Measurements from ENCODE around the gene AKT1.

The AKT1 gene

DNA sequence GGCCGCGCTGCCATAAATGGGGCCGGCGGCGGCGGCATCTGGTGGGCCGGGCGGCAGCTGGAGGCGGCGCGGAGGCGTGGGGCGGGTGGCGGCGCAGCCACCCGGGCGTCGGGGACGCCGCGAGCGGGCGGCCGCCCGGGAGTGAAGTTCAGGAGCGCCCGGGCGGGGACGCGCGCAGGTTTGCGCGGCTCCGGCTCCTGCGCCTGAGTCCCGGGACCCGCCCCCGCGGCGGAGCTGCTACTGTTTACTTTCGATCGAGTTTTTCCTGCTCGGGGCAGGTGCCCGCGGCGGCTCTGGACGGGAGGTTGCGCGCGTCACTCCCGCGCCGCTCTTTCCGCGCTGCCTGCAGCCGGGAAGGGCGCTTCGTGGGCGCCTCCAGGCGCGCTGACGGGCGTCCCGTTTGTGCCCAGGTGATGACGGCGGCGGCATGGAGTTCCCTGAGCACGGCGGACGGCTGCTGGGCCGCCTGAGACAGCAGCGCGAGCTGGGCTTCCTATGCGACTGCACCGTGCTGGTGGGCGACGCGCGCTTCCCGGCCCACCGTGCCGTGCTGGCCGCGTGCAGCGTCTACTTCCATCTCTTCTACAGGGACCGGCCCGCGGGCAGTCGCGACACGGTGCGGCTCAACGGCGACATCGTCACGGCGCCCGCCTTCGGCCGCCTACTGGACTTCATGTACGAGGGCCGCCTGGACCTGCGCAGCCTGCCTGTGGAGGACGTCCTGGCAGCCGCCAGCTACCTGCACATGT lies 5.4 kb upstream of the AKT1 start, which contains the start of gene ZBTB42:
ZBTB42 (plus strand) TSS at position 331 of the 749 bp plus-strand sequence; CDS start at position 428, 97 bp downstream.
- DNase-seq (ENCODE audit: low read depth in 2 of 2): peak; percentile 41 to 48
- TF ChIP-seq, protein P1, sequence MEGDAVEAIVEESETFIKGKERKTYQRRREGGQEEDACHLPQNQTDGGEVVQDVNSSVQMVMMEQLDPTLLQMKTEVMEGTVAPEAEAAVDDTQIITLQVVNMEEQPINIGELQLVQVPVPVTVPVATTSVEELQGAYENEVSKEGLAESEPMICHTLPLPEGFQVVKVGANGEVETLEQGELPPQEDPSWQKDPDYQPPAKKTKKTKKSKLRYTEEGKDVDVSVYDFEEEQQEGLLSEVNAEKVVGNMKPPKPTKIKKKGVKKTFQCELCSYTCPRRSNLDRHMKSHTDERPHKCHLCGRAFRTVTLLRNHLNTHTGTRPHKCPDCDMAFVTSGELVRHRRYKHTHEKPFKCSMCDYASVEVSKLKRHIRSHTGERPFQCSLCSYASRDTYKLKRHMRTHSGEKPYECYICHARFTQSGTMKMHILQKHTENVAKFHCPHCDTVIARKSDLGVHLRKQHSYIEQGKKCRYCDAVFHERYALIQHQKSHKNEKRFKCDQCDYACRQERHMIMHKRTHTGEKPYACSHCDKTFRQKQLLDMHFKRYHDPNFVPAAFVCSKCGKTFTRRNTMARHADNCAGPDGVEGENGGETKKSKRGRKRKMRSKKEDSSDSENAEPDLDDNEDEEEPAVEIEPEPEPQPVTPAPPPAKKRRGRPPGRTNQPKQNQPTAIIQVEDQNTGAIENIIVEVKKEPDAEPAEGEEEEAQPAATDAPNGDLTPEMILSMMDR (IDR thresholded peaks at IDR 0.05; ENCODE audit: low read depth, low read length): no peak
- H3K4me3 ChIP-seq (replicated peaks in 1 of 2; ENCODE audit: low read depth in 2 of 2, low read length in 2 of 2): peak within 1 kb of the TSS; percentile 54 to 62

DNA sequence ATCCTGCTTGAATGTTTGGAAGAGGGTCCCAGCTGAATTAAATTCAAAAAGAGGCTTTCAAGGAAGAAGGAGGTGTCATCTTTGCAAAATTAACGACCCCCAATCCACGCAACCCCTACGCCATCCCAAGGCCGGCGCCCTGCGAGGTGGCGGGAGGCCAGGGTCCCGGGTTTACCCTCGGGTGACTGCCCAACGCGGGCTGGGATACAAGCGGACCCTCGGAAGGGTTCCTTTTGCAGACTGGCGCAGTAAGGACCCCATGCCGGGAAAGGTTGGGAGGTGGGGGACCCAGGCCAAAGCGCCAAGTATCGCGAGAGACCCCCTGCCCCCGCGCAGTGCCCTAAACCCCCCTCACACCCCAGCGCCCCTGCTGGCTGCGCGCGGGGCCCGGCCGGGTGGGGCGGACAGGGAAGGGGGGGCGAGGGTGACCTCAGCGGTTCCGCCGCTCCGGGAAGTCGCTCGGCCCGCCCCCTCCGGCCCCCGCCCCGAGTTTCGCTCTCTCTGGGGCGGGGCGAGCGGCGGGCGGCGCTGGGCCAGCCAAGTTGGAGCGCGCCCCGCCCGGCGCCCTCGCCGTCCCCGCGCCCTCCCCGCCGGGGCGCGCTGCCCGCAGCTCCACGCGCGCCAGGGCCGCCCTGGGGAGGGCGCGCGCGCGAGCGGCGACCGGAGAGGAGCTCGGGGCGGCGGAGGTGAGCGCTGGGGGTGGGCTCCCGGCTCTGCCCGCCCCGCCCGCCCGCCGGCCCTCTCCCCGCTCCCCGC lies 4.6 kb upstream of the AKT1 start:
- TF ChIP-seq, protein P1 (IDR thresholded peaks at IDR 0.05; ENCODE audit: low read depth, low read length): peak; percentile 9
- peak overlapping the region; percentile 54 to 62 for H3K4me3 ChIP-seq (replicated peaks in 1 of 2; ENCODE audit: low read depth in 2 of 2, low read length in 2 of 2)
- peak; percentile 62 to 84 for DNase-seq (ENCODE audit: low read depth in 2 of 2)

DNA sequence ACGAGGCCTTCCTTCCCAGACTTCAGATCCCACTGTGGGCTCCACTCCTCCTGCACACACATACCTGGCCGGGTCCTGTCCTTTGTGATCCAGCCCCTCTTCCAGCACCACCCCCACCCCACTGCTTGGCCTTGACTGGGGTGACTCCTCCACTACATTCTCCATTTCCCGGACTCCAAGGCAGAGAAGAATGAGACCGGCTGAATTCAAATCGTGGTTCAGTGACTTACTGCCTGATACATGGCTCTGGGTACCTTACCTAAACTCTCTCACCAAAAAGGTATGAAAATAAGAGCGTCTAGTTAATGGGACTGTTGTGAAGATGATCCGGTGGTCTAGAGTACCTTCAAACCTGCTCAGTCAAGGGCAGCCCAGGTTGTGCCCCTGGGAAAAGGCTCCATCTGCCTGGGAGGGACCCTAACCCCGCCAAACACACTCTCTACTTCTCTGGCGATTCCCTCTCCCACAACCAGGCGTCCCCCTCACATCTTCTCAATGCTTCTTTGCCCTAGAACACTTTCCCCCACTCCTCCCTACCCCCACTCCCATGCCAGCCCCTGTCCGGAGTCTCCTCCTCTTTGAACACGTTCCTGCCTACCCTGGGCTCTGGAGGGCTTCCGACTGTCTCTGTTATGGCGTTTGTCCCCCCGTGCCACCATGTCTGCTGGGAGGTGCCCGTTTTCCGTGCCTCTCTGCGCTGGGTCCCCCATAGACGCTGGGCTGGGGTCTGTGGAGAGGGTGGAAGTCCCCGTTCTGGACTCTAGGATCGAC lies 3.9 kb upstream of the AKT1 start:
- DNase-seq (ENCODE audit: low read depth in 2 of 2): peak in 1 of 2 donors; percentile 47
- H3K4me3 ChIP-seq (replicated peaks in 1 of 2; ENCODE audit: low read depth in 2 of 2, low read length in 2 of 2): peak overlapping the region; percentile 54 to 62
- TF ChIP-seq, protein P1 (IDR thresholded peaks at IDR 0.05; ENCODE audit: low read depth, low read length): no peak

DNA sequence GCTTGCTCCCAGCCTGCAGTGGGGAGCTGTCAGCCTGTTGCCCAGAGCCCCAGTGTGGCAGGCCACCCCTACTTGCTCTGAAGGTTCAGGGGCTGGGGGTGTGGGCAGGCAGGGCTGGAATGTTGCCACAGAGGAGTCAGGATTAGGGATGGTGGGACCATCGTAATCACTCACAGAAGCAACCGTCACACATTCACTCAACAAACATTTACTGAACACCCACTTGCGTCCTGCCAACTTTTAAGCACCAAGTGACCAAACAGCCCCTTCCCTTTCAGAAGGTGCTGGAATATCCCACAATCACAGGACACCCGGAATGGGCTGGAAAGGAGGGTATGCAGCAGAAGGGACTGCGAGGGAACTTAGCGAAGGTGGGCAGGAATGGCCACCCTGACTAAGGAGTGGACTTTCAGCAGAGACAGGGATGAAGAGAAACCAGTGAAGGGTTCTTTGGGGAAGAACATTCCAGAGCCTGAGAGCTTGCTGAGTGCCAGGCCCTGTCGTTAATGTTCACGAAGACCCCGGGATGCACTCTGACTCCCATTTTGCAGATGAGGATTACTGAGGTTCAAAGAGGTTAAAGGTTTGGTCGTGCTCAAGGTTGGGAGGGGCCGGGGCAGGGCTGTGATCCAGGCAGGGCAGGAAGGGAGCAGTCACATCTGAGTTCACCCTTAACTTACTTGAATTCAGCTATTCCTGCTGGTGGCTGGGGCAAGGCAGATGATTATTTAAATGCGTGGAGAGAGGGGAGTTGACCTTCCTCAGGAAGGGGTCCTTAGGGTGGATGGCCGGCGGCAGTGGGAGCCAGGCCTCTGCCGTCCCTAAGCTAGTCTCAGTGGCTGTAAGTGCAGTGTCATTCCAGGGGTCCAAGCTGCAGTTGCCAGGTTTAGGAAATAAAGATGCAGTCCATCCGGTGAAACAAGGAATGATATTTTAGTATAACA lies 3.0 kb upstream of the AKT1 start:
- TF ChIP-seq, protein P1 (IDR thresholded peaks at IDR 0.05; ENCODE audit: low read depth, low read length): no peak
- no peak for DNase-seq (ENCODE audit: low read depth in 2 of 2)
- no peak overlapping the region for H3K4me3 ChIP-seq (replicated peaks in 1 of 2; ENCODE audit: low read depth in 2 of 2, low read length in 2 of 2)

DNA sequence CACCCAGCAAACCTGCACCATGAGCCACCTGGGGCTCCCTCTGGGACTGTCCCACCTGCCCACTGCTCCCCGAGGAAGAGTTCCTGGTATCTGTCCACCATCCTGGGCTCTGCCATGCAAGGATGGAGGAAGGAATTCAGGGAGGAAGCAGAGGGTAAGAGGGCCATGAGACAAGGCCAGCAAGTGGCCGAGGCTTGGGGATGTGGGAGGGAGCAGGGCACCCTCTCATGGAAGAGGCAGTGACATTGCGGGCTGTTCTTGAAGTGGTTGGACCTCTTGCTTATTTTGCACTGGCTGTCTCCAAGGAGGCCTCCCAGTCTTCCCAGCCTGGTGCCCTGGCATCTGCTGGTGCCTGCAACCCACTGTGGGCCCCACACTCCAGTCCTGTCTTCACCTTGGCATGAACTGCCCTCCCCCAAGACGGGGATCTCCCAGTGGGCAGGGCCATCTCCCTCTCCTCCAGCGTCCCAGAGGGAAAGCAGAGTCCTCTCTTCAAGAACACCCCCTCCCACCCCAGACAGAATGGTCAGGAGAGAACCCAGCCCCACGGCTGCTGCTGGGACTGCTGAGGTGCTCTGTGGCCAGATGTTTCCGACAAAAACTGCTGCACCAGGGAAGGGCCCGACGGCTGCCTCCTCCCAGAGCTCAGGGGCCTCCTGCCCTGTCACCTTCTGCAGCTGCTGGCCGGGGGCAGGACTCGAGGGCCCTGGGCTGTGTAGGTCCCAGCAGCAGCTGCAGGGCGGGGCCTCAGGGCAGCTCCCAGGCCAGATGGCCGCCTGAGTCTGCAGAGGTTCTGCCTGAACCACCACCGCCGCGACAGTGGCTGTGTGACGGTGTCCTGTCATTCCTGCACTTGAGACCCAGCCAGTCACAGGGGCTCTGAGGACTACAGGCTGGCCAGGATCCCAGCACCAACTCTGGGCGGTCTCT lies 1.8 kb upstream of the AKT1 start:
- DNase-seq (ENCODE audit: low read depth in 2 of 2): no peak
- H3K4me3 ChIP-seq (replicated peaks in 1 of 2; ENCODE audit: low read depth in 2 of 2, low read length in 2 of 2): no peak overlapping the region
- TF ChIP-seq, protein P1 (IDR thresholded peaks at IDR 0.05; ENCODE audit: low read depth, low read length): no peak

All from cardiac fibroblast (primary cell).